SJCRH30 (cell line): ENCODE measurements around the gene CMTM5. TPM values are rescaled to one million over a fixed set of nuclear protein-coding genes. Genes with fewer than 3 reads are reported as not detected.
"Not testable (repeated sequence)": the region's sequence is repeated elsewhere in the genome, so short reads cannot be mapped to it uniquely, and the experiment has no call there.

Source experiments
- DNase-seq, 2 experiments: peaks; one replicate each; pipeline ENCODE4 v3.0.0-alpha.2; 2015 to 2020
- H3K27ac ChIP-seq: fragments of 250-450 bp; sonication (Bioruptor Pico); 2 replicates; pipeline ENCODE4 v1.5.1; 2020; ENCODE audit warnings: mild to moderate bottlenecking, moderate library complexity
- H3K27me3 ChIP-seq: fragments of 250-450 bp; sonication (Bioruptor Pico); 2 replicates; pipeline ENCODE4 v1.5.1; 2020; ENCODE audit warnings: mild to moderate bottlenecking, moderate library complexity
- H3K36me3 ChIP-seq: fragments of 250-450 bp; sonication (Bioruptor Pico); 2 replicates; pipeline ENCODE4 v1.5.1; 2020; ENCODE audit warnings: mild to moderate bottlenecking, moderate library complexity
- H3K4me1 ChIP-seq: fragments of 250-450 bp; sonication (Bioruptor Pico); 2 replicates; pipeline ENCODE4 v1.5.1; 2020; ENCODE audit warnings: mild to moderate bottlenecking, moderate library complexity
- H3K4me3 ChIP-seq: fragments of 250-450 bp; sonication (Bioruptor Pico); 2 replicates; pipeline ENCODE4 v1.5.1; 2020; ENCODE audit warnings: mild to moderate bottlenecking, moderate library complexity
- H3K9me3 ChIP-seq: fragments of 250-450 bp; sonication (Bioruptor Pico); replicated peaks from 2 replicates; pipeline ENCODE4 v1.5.1; 2020; ENCODE audit warnings: mild to moderate bottlenecking, moderate library complexity
- total RNA-seq: library from RNA; depleted of rRNA; stranded (reverse); fragments of >200 nt; shearing (Covaris generic); gene quantifications from 2 replicates; pipeline ENCODE4 v1.2.3, GENCODE V29; 2014

The CMTM5 gene
- total RNA-seq, 1 experiment from 2014 or later = 0.32 TPM

GRCh38 chr14:23379366-23380196, 2.7 kb downstream of the CMTM5 start:
- H3K36me3 ChIP-seq = no peaks in the 10 kb centered on the region
- H3K4me3 ChIP-seq = no peak overlapping the region
- H3K9me3 ChIP-seq = no peaks in the 10 kb centered on the region
- H3K27me3 ChIP-seq = peaks cover under 1% of the 10 kb centered on the region
- no peaks in the 10 kb centered on the region for H3K4me1 ChIP-seq
- no peak overlapping the region for H3K27ac ChIP-seq
- DNase-seq = peak; percentile 67 to 83

- H3K36me3 ChIP-seq = no peaks in the 10 kb centered on the region
- no peaks in the 10 kb centered on the region for H3K4me1 ChIP-seq
- DNase-seq = no peak
- no peak overlapping the region for H3K4me3 ChIP-seq
- H3K9me3 ChIP-seq = no peaks in the 10 kb centered on the region
- no peak overlapping the region for H3K27ac ChIP-seq
- H3K27me3 ChIP-seq = peaks cover 9% of the 10 kb centered on the region
These were observed 3.5 kb downstream of the CMTM5 start for GRCh38 chr14:23380197-23380914.

- H3K4me3 ChIP-seq = no peak overlapping the region
- peaks cover 9% of the 10 kb centered on the region for H3K27me3 ChIP-seq
- no peaks in the 10 kb centered on the region for H3K9me3 ChIP-seq
- H3K36me3 ChIP-seq = no peaks in the 10 kb centered on the region
- no peaks in the 10 kb centered on the region for H3K4me1 ChIP-seq
- no peak for DNase-seq
- no peak overlapping the region for H3K27ac ChIP-seq
These were observed 4.1 kb downstream of the CMTM5 start for GRCh38 chr14:23380976-23381375.

DNA sequence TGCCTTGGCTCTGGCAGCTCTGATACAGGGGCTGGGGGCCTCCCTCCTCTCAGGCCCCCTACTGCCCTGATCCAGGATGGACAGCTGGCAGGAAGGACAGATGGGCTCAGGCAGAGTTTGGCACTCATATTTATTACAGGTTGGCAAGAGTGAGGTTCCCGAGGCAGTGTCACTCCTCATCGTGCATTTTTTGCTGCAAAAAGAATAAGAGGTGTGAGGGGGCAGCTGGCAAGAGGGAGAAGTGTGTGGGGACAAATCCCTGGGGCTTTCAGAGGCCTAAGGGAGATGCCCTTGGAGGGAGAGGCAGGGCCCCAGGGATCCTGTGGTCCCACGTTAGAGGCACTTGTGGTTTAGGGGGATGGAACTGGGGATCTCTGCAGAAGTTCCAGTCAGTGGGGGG, 5.0 kb downstream of the CMTM5 start:
- Histone ChIP-seq H3K36me3 (no peaks in the 10 kb centered on the region), H3K27ac (no peak overlapping the region), H3K4me3 (no peak overlapping the region), H3K27me3 (peaks cover 11% of the 10 kb centered on the region), H3K9me3 (no peaks in the 10 kb centered on the region), H3K4me1 (no peaks in the 10 kb centered on the region)
- DNase-seq = no peak

DNA sequence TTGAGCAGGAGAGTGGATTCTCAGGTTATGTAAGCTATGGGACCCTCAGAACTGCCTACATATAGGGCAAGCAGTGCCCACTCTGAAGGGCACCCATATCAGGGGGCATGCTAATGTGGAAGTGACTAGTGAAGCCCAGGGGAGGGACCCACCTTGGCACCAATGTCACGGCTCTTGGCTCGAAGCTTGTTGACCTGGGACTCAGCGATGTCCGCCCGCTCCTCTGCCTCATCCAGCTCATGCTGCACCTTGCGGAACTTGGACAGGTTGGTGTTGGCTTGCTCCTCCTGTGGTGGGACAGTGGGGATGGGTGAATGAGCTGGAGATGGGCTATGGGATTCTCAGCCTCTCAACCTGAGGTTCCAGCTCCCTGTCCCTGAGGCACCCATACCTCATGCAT, 5.4 kb downstream of the CMTM5 start:
- no peak overlapping the region for H3K4me3 ChIP-seq
- H3K36me3 ChIP-seq = no peaks in the 10 kb centered on the region
- H3K27ac ChIP-seq = no peak overlapping the region
- peaks cover 15% of the 10 kb centered on the region for H3K27me3 ChIP-seq
- DNase-seq = no peak
- no peaks in the 10 kb centered on the region for H3K4me1 ChIP-seq
- no peaks in the 10 kb centered on the region for H3K9me3 ChIP-seq

DNA sequence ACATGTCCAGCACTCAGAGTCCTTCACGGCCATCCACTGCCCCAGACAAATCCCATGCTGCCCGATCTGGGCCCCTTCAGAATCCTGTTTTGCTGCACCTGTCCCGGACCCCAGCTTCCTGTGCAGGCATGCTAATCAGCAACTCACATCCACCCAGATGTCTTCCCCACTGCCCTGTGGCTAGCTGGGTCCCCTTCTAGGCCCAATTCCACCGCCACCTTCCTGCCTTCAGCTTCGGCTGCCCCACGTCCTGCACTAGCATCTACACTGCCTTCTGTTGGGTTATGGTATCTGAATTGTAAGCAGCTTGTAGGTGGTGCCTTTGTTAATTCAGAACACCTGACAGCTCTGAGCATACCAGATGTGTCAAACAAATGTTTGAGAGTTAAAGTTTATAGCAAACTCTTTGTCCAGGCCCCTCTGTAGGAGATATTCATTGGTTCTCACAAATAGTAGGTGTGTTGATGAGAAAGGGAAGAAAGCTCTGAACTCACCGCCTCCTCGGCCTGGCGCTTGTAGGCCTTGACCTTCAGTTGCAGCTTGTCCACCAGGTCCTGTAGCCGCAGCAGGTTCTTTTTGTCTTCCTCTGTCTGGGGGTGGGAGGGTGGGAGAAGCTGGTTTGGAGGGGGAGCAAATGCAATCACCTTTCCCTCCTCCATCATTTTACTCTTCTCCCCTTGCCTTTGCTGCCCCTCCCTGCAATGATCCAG, 6.0 kb downstream of the CMTM5 start:
- DNase-seq = no peak
- Histone ChIP-seq H3K27me3 (peaks cover 17% of the 10 kb centered on the region; the same call in 1 of the 2 replicates), H3K36me3 (no peaks in the 10 kb centered on the region), H3K4me3 (no peak overlapping the region), H3K4me1 (no peaks in the 10 kb centered on the region), H3K27ac (no peak overlapping the region), H3K9me3 (no peaks in the 10 kb centered on the region)

DNA sequence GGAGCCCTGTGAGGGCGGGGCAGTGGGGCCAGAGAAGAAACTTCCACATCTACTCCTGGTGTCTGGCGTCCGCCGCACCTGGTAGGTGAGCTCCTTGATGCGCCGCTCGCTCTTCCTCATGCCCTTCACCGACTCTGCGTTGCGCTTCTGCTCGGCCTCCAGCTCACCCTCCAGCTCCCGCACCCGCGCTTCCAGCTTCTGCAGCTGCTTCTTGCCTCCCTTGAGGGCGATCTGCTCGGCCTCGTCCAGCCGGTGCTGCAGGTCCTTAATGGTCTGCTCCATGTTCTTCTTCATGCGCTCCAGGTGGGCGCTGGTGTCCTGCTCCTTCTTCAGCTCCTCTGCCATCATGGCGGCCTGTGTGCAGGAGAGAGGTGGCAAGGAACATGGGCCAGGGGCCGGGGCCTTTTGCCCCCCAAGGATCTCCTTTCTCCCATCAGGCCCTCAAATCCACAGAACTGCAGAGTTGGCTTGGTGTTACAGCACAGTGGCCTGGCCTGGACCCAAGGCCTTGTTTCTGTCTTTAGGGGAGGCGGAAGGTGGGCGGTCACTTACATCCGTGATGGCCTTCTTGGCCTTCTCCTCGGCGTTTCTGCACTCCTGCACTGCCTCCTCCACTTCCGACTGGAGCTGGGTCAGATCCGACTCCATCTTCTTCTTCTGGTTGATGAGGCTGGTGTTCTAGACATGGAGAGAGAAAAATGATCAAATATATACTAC, 7.7 kb downstream of the CMTM5 start:
- Histone ChIP-seq H3K27me3 (peaks cover 20% of the 10 kb centered on the region; the same call in 1 of the 2 replicates), H3K27ac (no peak overlapping the region), H3K36me3 (no peaks in the 10 kb centered on the region), H3K9me3 (no peaks in the 10 kb centered on the region), H3K4me1 (no peaks in the 10 kb centered on the region), H3K4me3 (no peak overlapping the region)
- no peak for DNase-seq

DNA sequence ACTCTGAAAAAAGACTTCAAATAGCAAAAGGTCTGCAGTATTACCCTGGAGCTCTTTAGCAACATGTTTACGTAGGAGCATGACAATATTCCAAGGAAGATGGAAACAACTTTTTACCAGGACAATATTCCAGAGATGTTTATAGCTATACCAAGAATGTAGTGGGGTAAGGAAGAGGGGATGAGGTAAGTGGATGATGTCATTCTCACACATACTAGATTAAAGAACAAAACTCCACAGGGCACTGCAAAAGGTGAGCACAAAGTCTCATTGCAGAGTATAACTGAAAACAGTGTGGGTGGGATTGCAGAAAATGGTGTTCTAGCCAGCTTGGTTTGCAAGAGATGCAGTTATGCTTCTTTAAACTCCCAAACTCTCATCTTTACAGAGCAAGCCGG, 8.4 kb downstream of the CMTM5 start:
- H3K9me3 ChIP-seq = no peaks in the 10 kb centered on the region
- H3K4me1 ChIP-seq = no peaks in the 10 kb centered on the region
- no peak overlapping the region for H3K4me3 ChIP-seq
- no peaks in the 10 kb centered on the region for H3K36me3 ChIP-seq
- no peak overlapping the region for H3K27ac ChIP-seq
- peaks cover 21% of the 10 kb centered on the region; the same call in 1 of the 2 replicates for H3K27me3 ChIP-seq
- no peak for DNase-seq

- Histone ChIP-seq H3K4me1 (no peaks in the 10 kb centered on the region), H3K27ac (no peak overlapping the region), H3K36me3 (no peaks in the 10 kb centered on the region), H3K27me3 (peaks cover 21% of the 10 kb centered on the region; the same call in 1 of the 2 replicates), H3K4me3 (no peak overlapping the region), H3K9me3 (no peaks in the 10 kb centered on the region)
- no peak for DNase-seq
These were observed 8.9 kb downstream of the CMTM5 start for GRCh38 chr14:23385642-23386265.

DNA sequence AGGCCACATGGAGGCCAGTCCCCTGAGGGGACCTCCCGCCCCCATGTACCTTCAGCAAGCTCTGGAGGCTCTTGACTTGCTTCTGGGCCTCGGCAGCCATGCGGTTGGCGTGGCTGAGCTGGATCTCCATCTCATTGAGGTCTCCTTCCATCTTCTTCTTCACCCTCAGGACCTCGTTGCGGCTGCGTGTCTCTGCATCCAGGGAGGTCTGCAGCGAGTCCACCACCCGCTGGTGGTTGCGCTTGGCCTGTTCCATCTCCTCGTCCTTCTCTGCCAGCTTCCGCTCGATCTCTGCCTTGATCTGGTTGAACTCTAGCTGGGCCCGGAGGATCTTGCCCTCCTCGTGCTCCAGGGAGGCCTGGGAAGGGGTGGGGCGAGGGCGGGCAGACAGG, 9.4 kb downstream of the CMTM5 start:
- not testable (repeated sequence) for DNase-seq, H3K4me1 ChIP-seq, H3K4me3 ChIP-seq, H3K36me3 ChIP-seq, H3K9me3 ChIP-seq, H3K27ac ChIP-seq
- H3K27me3 ChIP-seq = peaks cover 24% of the 10 kb centered on the region; the same call in 1 of the 2 replicates

DNA sequence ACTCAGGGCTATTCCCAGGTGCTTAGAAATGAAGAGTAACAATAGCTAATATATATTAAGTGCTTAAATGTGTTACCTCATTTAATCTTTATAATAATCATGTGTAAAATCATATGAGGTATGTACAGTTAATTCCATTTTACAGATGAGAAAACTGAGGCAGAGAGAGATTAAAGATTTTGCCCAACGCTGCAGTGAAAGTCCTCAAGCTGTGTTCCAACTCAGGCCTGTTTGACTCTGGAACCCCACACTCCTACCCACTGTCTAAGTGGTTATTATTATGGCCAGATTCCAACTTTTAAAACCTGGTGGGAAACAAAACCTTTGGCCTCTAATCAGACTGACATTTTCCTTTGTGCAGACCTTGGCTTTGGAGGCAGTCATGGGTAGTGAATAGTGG, 10.2 kb downstream of the CMTM5 start:
- Histone ChIP-seq H3K36me3 (no peaks in the 10 kb centered on the region), H3K27ac (no peak overlapping the region), H3K9me3 (no peaks in the 10 kb centered on the region), H3K27me3 (peaks cover 24% of the 10 kb centered on the region; the same call in 1 of the 2 replicates), H3K4me3 (no peak overlapping the region), H3K4me1 (no peaks in the 10 kb centered on the region)
- no peak for DNase-seq

DNA sequence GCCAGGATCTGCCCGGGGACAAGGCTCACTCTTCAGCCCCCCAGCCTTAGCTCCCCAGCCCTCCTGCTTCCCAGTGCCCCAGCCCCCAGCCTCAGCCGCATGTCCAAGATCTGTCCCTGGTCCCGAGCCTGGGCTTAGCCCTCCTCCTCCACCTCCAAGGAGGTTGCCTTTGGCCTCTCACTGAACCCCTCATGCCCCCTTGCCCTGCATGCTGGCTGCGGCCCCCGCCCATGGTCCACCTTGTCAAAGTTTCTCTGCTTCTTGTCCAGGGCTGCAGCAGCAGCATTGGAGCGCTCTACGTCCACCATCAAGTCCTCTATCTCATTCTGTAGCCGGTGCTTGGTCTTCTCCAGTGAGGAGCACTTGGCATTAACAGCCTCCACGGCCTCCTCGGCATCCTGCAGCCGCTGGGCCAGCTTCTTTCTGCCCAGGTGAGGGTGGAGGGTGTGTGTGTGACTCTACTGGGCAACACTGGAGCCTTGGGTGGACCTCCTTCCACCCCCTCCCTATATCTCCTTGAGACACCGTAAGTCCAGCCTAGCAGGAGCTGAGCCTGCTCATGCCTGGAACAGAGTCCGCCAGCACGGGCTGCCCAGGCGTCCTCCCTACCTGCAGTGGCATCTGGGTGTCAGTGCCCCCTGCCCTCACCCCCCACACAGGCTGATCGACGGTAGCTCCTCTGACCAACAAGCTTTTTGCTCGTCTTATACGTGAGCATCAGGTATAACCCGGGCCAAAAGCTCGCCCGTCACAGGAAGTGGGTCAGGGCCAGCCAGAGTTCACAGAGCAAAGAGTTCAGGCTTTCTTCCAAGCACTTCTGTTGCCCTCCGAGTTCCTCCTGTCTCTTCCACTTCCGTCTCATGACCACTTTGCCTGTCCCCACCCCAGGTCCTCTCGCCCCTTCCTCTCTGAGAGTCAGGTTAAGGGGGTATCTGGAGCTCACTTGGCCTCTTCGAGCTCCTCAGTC, 11.4 kb downstream of the CMTM5 start:
- no peaks in the 10 kb centered on the region for H3K36me3 ChIP-seq
- H3K9me3 ChIP-seq = no peaks in the 10 kb centered on the region
- no peaks in the 10 kb centered on the region for H3K4me1 ChIP-seq
- no peak overlapping the region for H3K27ac ChIP-seq
- no peak overlapping the region for H3K4me3 ChIP-seq
- H3K27me3 ChIP-seq = peaks cover 24% of the 10 kb centered on the region; the same call in 1 of the 2 replicates
- DNase-seq = no peak

GRCh38 chr14:23388996-23389395, 12.2 kb downstream of the CMTM5 start:
- Histone ChIP-seq H3K4me1 (no peaks in the 10 kb centered on the region), H3K27ac (no peak overlapping the region), H3K36me3 (no peaks in the 10 kb centered on the region), H3K9me3 (no peaks in the 10 kb centered on the region), H3K4me3 (no peak overlapping the region), H3K27me3 (peaks cover 24% of the 10 kb centered on the region; the same call in 1 of the 2 replicates)
- no peak for DNase-seq
